ENCODE results near the gene NLRP2B.

- no peak for TF ChIP-seq GATA2 (IDR thresholded peaks at IDR 0.05; ENCODE audit: low read depth, low read length)
- TF ChIP-seq GATA3 (IDR thresholded peaks at IDR 0.05; ENCODE audit: low read depth, low read length), result no peak
Measured at GRCh38 chrX:57640674-57641016, 39.4 kb downstream of the NLRP2B start.
